Ectodermal cell (in vitro differentiated cells): ENCODE measurements around the gene TMEM131L.
"Not testable (repeated sequence)": the region's sequence is repeated elsewhere in the genome, so short reads cannot be mapped to it uniquely, and the experiment has no call there.

Source experiments
- H3K27ac ChIP-seq: 2 replicates; pipeline ENCODE4 v1.7.0; 2013; ENCODE audit warnings: mild to moderate bottlenecking, low read depth, low read length; ENCODE audit not compliant: insufficient read depth, poor library complexity, severe bottlenecking
- H3K27me3 ChIP-seq: 2 replicates; pipeline ENCODE4 v1.7.0; 2013; ENCODE audit warnings: mild to moderate bottlenecking, low read length; ENCODE audit not compliant: insufficient read depth, control insufficient read depth, poor library complexity, severe bottlenecking
- H3K36me3 ChIP-seq: one replicate; pipeline ENCODE4 v1.7.0; 2013; ENCODE audit warnings: low read length; ENCODE audit not compliant: control insufficient read depth, insufficient read depth
- H3K4me1 ChIP-seq: one replicate; pipeline ENCODE4 v1.7.0; 2013; ENCODE audit warnings: low read length; ENCODE audit not compliant: control insufficient read depth, insufficient read depth
- H3K4me3 ChIP-seq: 2 replicates; pipeline ENCODE4 v1.7.0; 2013; ENCODE audit warnings: low read depth, low read length, control low read depth; ENCODE audit not compliant: insufficient read depth
- H3K9me3 ChIP-seq: 2 replicates; pipeline ENCODE4 v1.7.0; 2013; ENCODE audit warnings: mild to moderate bottlenecking, low read length, moderate library complexity; ENCODE audit not compliant: control insufficient read depth
- WGBS, 2 experiments: methylation state at CpG; one replicate each; pipeline ENCODE4 v1.1.7; 2013; ENCODE audit warnings: missing lambda C conversion rate in 2 of 2; 5-methylcytosine and 5-hydroxymethylcytosine counted together

TMEM131L gene

GRCh38 chr4:153502584-153502983 is 36.4 kb downstream of the TMEM131L start:
- Histone ChIP-seq H3K4me1 (peaks cover 13% of the 10 kb centered on the region), H3K27ac (no peak overlapping the region), H3K36me3 (no peaks in the 10 kb centered on the region), H3K27me3 (no peaks in the 10 kb centered on the region), H3K9me3 (no peaks in the 10 kb centered on the region), H3K4me3 (no peak overlapping the region)
- WGBS, 2 experiments = 92 to 100% methylated on average over 1 of the region's 1 CpG

- Histone ChIP-seq H3K4me3 (no peak overlapping the region), H3K27me3 (no peaks in the 10 kb centered on the region), H3K27ac (no peak overlapping the region), H3K4me1 (no peaks in the 10 kb centered on the region), H3K9me3 (no peaks in the 10 kb centered on the region), H3K36me3 (no peaks in the 10 kb centered on the region)
- 89 to 95% methylated on average over 11 of the region's 11 CpGs for WGBS, 2 experiments
Measured at GRCh38 chr4:153506341-153507309, 40.5 kb downstream of the TMEM131L start.

GRCh38 chr4:153507310-153508073 is 41.3 kb downstream of the TMEM131L start:
- Histone ChIP-seq H3K36me3 (no peaks in the 10 kb centered on the region), H3K27me3 (no peaks in the 10 kb centered on the region), H3K4me1 (no peaks in the 10 kb centered on the region), H3K9me3 (no peaks in the 10 kb centered on the region), H3K27ac (no peak overlapping the region), H3K4me3 (no peak overlapping the region)
- 92 to 93% methylated on average over 10 of the region's 10 CpGs for WGBS, 2 experiments

- H3K4me1 ChIP-seq, H3K27me3 ChIP-seq, H3K36me3 ChIP-seq, H3K27ac ChIP-seq, H3K4me3 ChIP-seq, H3K9me3 ChIP-seq: not testable (repeated sequence)
- WGBS, 2 experiments = 81 to 97% methylated on average over 2 of the region's 2 CpGs
Measured at GRCh38 chr4:153509212-153509611, 43.1 kb downstream of the TMEM131L start.

- no peak overlapping the region for H3K27ac ChIP-seq
- WGBS, 2 experiments = 91 to 98% methylated on average over 5 of the region's 5 CpGs
- no peaks in the 10 kb centered on the region for H3K9me3 ChIP-seq
- no peaks in the 10 kb centered on the region for H3K36me3 ChIP-seq
- no peak overlapping the region for H3K4me3 ChIP-seq
- H3K27me3 ChIP-seq = no peaks in the 10 kb centered on the region
- H3K4me1 ChIP-seq = peaks cover 5% of the 10 kb centered on the region
Measured at GRCh38 chr4:153509724-153510123, 43.6 kb downstream of the TMEM131L start.

GRCh38 chr4:153510252-153511001 is 44.3 kb downstream of the TMEM131L start:
- Histone ChIP-seq H3K4me1 (peaks cover 5% of the 10 kb centered on the region), H3K27me3 (no peaks in the 10 kb centered on the region), H3K4me3 (no peak overlapping the region), H3K27ac (no peak overlapping the region), H3K36me3 (no peaks in the 10 kb centered on the region), H3K9me3 (no peaks in the 10 kb centered on the region)
- WGBS, 2 experiments = 88 to 94% methylated on average over 7 of the region's 7 CpGs

- Histone ChIP-seq H3K4me3 (no peak overlapping the region), H3K36me3 (no peaks in the 10 kb centered on the region), H3K9me3 (no peaks in the 10 kb centered on the region), H3K27me3 (no peaks in the 10 kb centered on the region), H3K4me1 (peaks cover 5% of the 10 kb centered on the region), H3K27ac (no peak overlapping the region)
- WGBS, 2 experiments = 90 to 94% methylated on average over 6 of the region's 6 CpGs
Measured at GRCh38 chr4:153511104-153511503, 44.9 kb downstream of the TMEM131L start.

- Histone ChIP-seq H3K36me3 (no peaks in the 10 kb centered on the region), H3K27me3 (no peaks in the 10 kb centered on the region), H3K9me3 (no peaks in the 10 kb centered on the region), H3K27ac (no peak overlapping the region), H3K4me3 (no peak overlapping the region), H3K4me1 (peaks cover 5% of the 10 kb centered on the region)
- WGBS, 2 experiments = 73 to 82% methylated on average over 6 to 7 of the region's 7 CpGs
Measured at GRCh38 chr4:153512162-153512852, 46.1 kb downstream of the TMEM131L start.

- Histone ChIP-seq H3K27me3 (no peaks in the 10 kb centered on the region), H3K27ac (no peak overlapping the region), H3K4me3 (no peak overlapping the region), H3K36me3 (no peaks in the 10 kb centered on the region), H3K9me3 (no peaks in the 10 kb centered on the region), H3K4me1 (peaks cover 5% of the 10 kb centered on the region)
- WGBS, 2 experiments = 88 to 93% methylated on average over 1 to 3 of the region's 3 CpGs
Measured at GRCh38 chr4:153512952-153513500, 46.9 kb downstream of the TMEM131L start.
